Keratinocyte (primary cell): ENCODE data around the gene SPATC1L. TPM values are rescaled to one million over a fixed set of nuclear protein-coding genes. Genes with fewer than 3 reads are reported as not detected.

Experiments
- DNase-seq: peaks from one replicate; pipeline ENCODE4 v3.0.0-alpha.2; 2011; ENCODE audit warnings: low read depth, missing footprints, low spot score
- FAIRE-seq: peaks from 2 replicates; lab custom pipeline; 2011; peaks lifted over from hg19 to GRCh38; lab: Jason Lieb, UNC
- H2AFZ ChIP-seq: 2 replicates; pipeline ENCODE4 v1.6.0; 2012; ENCODE audit warnings: low read length, control low read depth, inconsistent platforms; ENCODE audit not compliant: control insufficient read depth
- H3K27ac ChIP-seq: 2 replicates; pipeline ENCODE4 v1.5.1; 2011; ENCODE audit warnings: low read length; ENCODE audit not compliant: control insufficient read depth, insufficient read depth
- H3K27me3 ChIP-seq: 3 replicates; pipeline ENCODE4 v1.6.0; 2011; ENCODE audit warnings: low read length; ENCODE audit not compliant: control insufficient read depth, insufficient read depth; ENCODE audit errors: extremely low read depth
- H3K36me3 ChIP-seq, 2 experiments: 2 replicates in 1 of 2; 3 replicates in 1 of 2; pipeline ENCODE4 v1.5.1; 2011; ENCODE audit warnings: low read length in 2 of 2, mild to moderate bottlenecking in 1 of 2; ENCODE audit not compliant: control insufficient read depth in 2 of 2, insufficient read depth in 2 of 2; ENCODE audit errors: extremely low read depth in 1 of 2
- H3K4me1 ChIP-seq: 3 replicates; pipeline ENCODE4 v1.5.1; 2011; ENCODE audit warnings: low read length; ENCODE audit not compliant: control insufficient read depth, insufficient read depth; ENCODE audit errors: extremely low read depth
- H3K4me2 ChIP-seq: 3 replicates; pipeline ENCODE4 v1.6.0; 2011; ENCODE audit warnings: low read depth, low read length; ENCODE audit not compliant: control insufficient read depth, insufficient read depth; ENCODE audit errors: extremely low read depth
- H3K4me3 ChIP-seq, 3 experiments: fragments of 200-600 bp in 1 of 3; sonication (generic) in 1 of 3; 2 replicates in 2 of 3; 3 replicates in 1 of 3; pipeline ENCODE4 v1.5.1; 2011 to 2016; ENCODE audit warnings: low read length in 3 of 3, mild to moderate bottlenecking in 3 of 3, control low read depth in 2 of 3, inconsistent platforms in 1 of 3, low read depth in 1 of 3, mixed read lengths in 1 of 3, mixed run types in 1 of 3, moderate library complexity in 1 of 3; ENCODE audit not compliant: control insufficient read depth in 2 of 3, insufficient read depth in 2 of 3; ENCODE audit errors: extremely low read depth in 1 of 3
- H3K79me2 ChIP-seq: 2 replicates; pipeline ENCODE4 v1.6.0; 2012; ENCODE audit warnings: low read length; ENCODE audit not compliant: control insufficient read depth, insufficient read depth
- H3K9ac ChIP-seq: 3 replicates; pipeline ENCODE4 v1.6.0; 2011; ENCODE audit warnings: low read length; ENCODE audit not compliant: control insufficient read depth, insufficient read depth; ENCODE audit errors: extremely low read depth
- H3K9me1 ChIP-seq: 3 replicates; pipeline ENCODE4 v1.6.0; 2011; ENCODE audit warnings: low read length; ENCODE audit not compliant: control insufficient read depth, insufficient read depth; ENCODE audit errors: extremely low read depth
- H3K9me3 ChIP-seq: 2 replicates; pipeline ENCODE4 v1.5.1; 2012; ENCODE audit warnings: low read depth, low read length; ENCODE audit not compliant: control insufficient read depth
- H4K20me1 ChIP-seq: 3 replicates; pipeline ENCODE4 v1.6.0; 2011; ENCODE audit warnings: low read length; ENCODE audit not compliant: control insufficient read depth, insufficient read depth; ENCODE audit errors: extremely low read depth
- CTCF ChIP-seq, 3 experiments: IDR thresholded peaks in 1 of 3; conservative IDR thresholded peaks in 1 of 3; optimal IDR thresholded peaks in 1 of 3; 2 replicates in 2 of 3; 3 replicates in 1 of 3; pipeline versions ENCODE3 to v1.5.1; 2011; ENCODE audit warnings: low read length in 3 of 3, mild to moderate bottlenecking in 3 of 3, moderate library complexity in 2 of 3, control low read depth in 1 of 3, inconsistent platforms in 1 of 3; ENCODE audit not compliant: insufficient read depth in 2 of 3; ENCODE audit errors: extremely low read depth in 1 of 3
- EZH2 ChIP-seq: IDR thresholded peaks from one replicate; pipeline ENCODE4 v1.6.1; 2012; ENCODE audit warnings: inconsistent platforms, mild to moderate bottlenecking, low read length, moderate library complexity
- dilution Hi-C: fragments of 300-500 bp; cut with MboI; formaldehyde crosslinking; loops from one replicate; pipeline ENCODE4 v1.7.0; 2020; ENCODE audit warnings: low sequenced_read_pairs; ENCODE audit not compliant: extremely low pct_ligation_motif_present
- polyA plus RNA-seq, 5 experiments: library from polyadenylated mRNA; depleted of rRNA in 3 of 5; stranded (reverse) in 3 of 5; stranded (forward) in 1 of 5; unstranded in 1 of 5; fragments of >200 nt; gene quantifications; 1 replicate in 1 of 5; 2 replicates in 3 of 5; 3 replicates in 1 of 5; pipeline versions ENCODE4 v1.2.1 to v1.2.3, GENCODE V29; 2011 to 2012; ENCODE audit warnings: missing spikeins in 2 of 5, low read depth in 1 of 5, low replicate concordance in 1 of 5

Gene SPATC1L
- polyA plus RNA-seq, 1 donor (not counting 4 experiments of a cell fraction or from before 2014, with no cell fraction given): 1.3 TPM

DNA sequence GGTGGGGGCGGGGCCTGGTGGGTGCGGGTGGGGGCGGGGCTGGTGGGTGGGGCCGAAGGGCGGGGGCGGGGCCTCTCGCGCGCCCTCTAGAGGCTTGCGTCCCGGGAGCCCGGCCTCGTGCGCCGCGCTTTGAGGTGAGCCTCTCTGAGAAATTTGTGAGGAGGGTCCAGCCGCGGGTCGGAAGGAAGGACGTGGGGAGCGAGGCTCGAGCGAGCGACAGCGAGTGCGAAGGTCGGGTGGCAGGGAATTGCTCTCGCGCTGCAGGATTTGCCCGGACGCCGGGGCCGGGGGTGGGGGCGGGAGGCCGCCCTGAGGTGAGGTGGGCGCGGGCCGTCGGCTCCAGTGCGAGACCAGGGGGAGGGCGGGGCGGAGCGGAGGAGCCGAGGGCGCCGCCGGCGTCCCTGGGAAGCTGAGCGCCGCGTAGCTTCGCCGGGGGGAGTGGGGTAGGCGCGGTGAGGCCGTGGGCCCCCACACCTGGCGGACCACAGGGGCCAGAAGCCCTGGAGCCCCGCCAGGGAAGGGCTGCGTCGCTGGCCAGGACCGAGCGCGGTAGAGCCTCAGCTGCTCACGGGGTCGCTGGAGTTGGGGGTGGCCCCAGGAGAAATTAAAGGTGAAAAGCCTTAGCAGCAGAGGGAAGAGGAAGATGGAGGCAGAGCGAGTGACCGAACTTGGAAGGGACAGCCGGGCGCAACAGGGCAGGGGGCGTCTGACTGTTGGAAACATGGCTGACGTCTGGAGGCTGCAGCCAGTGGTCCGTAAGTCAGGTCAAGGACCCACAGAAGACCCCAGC is 45.1 kb upstream of the SPATC1L start:
- peak overlapping the region; percentile 73 to 78 (median 75) for H3K4me3 ChIP-seq

GRCh38 chr21:46228345-46229051 is 44.2 kb upstream of the SPATC1L start, which contains the start of gene LSS:
TSS of gene LSS (minus strand) at chr21:46228774. CDS start at chr21:46228745, 29 bp downstream.
- peak within 1 kb of the TSS; percentile 80 for H2AFZ ChIP-seq
- H4K20me1 ChIP-seq: peaks cover 17% of the 10 kb centered on the region
- peak within 1 kb of the TSS; percentile 92 for H3K4me2 ChIP-seq
- dilution Hi-C loops: no loop called here
- H3K4me3 ChIP-seq: peak within 1 kb of the TSS; percentile 86 to 99 (median 88)
- TF ChIP-seq EZH2 (no peak), CTCF (optimal IDR thresholded peaks at IDR 0.05 in 1 of 3, IDR thresholded peaks at IDR 0.05 in 1 of 3, conservative IDR thresholded peaks at IDR 0.05 in 1 of 3; ENCODE audit: extremely low read depth in 1 of 3, insufficient read depth in 2 of 3, low read length in 3 of 3) (no peak)
- H3K27me3 ChIP-seq: no peaks in the 10 kb centered on the region
- peaks cover 62% of the 10 kb centered on the region for H3K79me2 ChIP-seq
- peaks cover 23% of the 10 kb centered on the region for H3K4me1 ChIP-seq
- peaks cover 4% of the 10 kb centered on the region for H3K9me1 ChIP-seq
- peak within 1 kb of the TSS; percentile 90 for H3K9ac ChIP-seq
- no peaks in the 10 kb centered on the region for H3K9me3 ChIP-seq
- H3K27ac ChIP-seq: peak within 1 kb of the TSS; percentile 92
- DNase-seq: peak; percentile 93
- peaks cover 6 to 19% of the 10 kb centered on the region in 2 experiments for H3K36me3 ChIP-seq
- FAIRE-seq: no peak

More for the DNA sequence above, 45.1 kb upstream of the SPATC1L start:
- Histone ChIP-seq H3K9me1 (peaks cover 4% of the 10 kb centered on the region), H3K4me1 (peaks cover 23% of the 10 kb centered on the region), H3K27me3 (no peaks in the 10 kb centered on the region), H3K9me3 (no peaks in the 10 kb centered on the region), H4K20me1 (peaks cover 16% of the 10 kb centered on the region), H2AFZ (peak overlapping the region; percentile 80), H3K27ac (peak overlapping the region; percentile 69), H3K36me3 (peaks cover 8 to 18% of the 10 kb centered on the region in 2 experiments), H3K4me2 (peak overlapping the region; percentile 92), H3K9ac (peak overlapping the region; percentile 83), H3K79me2 (peaks cover 55% of the 10 kb centered on the region)
- no peak for DNase-seq
- dilution Hi-C loops: no loop called here
- no peak for TF ChIP-seq EZH2
- TF ChIP-seq CTCF (optimal IDR thresholded peaks at IDR 0.05 in 1 of 3, IDR thresholded peaks at IDR 0.05 in 1 of 3, conservative IDR thresholded peaks at IDR 0.05 in 1 of 3; ENCODE audit: extremely low read depth in 1 of 3, insufficient read depth in 2 of 3, low read length in 3 of 3): peak in 2 of 3 experiments; percentile 54 to 56
- FAIRE-seq: no peak
